ENCODE results near the gene IFNL3.
"Not testable (repeated sequence)": the region's sequence is repeated elsewhere in the genome, so short reads cannot be mapped to it uniquely, and the experiment has no call there.

IFNL3 gene

GRCh38 chr19:39252458-39252857 lies 7.7 kb upstream of the IFNL3 start:
- DNase-seq = peak; percentile 96

- peak; percentile 79 for DNase-seq
Measured at GRCh38 chr19:39251846-39252245, 7.0 kb upstream of the IFNL3 start.

DNA sequence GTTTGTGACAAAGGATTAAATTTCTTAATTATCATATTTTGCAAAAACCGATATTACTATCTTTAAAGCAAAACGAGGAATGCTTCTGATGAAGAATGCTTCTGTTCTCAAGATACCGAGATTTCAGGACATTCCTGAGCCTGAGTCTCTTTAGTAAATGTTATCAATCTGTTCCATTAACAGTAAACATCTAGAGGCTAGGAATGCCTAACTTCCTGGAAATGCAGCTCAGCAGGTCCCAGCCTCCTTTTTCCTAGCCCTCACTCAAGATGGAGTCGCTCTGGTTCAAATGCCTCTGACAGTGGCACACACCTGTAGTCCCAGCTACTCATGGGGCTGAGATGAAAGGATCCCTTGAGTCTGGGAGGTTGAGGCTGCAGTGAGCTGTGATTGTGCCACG lies 6.3 kb upstream of the IFNL3 start:
- DNase-seq = no peak

- DNase-seq = no peak
Measured at GRCh38 chr19:39248806-39249205, 4.0 kb upstream of the IFNL3 start, which contains the start of gene IFNL4. TSS of gene IFNL4 (minus strand) at chr19:39248856.

- peak; percentile 32 for DNase-seq
Measured at GRCh38 chr19:39247701-39248664, 3.2 kb upstream of the IFNL3 start.

DNA sequence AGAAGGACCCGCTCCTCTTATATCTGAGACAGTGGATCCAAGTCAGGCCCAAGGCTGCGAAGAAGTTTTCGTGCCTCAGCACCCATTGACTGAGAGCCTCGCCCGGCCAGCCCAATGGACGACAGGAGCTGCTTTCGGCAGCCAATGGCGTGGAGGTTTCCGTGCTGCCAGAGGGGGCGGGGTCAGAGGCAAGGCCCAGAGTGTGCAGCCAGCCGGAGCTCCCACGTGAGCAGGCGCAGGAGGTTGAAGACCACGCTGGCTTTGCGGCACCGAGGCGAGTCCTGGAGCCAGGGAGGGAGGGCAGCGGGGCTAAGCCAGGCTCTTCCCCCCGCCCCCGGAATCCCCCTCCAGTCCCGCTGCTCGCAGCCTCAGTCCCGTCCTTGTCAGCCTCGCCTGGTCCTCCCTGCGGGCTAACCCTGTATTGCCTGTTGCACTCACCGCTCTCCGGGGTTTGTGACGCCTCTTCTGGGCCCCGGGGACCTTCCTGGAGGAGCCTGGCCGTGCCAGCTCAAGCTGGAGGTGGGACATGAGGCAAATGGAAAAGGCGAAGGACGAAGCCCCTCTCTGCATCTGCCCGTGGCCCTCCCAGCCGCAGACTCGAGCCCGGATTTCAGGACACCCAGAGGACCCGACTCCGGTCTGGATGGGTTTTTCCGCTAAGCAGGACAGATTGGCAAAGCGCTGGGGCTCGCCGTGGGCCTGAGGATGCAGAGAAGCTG lies 2.3 kb upstream of the IFNL3 start:
- DNase-seq = peak; percentile 34

DNA sequence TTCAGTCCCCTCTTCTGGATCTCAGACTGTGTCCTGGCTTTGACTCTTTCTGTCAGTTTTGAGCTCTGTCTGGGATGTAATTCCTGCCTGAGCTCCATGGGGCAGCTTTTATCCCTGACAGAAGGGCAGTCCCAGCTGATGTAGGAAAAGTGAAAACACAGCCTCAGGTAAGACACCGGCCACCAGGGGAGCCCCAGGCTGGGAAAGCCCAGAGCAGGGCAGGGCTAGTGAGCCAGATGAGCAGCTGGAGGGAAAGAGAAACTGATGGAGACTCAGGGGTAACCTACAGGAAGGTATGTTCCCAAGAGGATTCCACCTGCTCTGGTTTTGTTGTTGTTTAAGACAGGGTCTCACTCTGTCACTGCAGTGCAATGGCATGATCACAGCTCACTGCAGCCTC lies 360 bp upstream of the IFNL3 start:
- DNase-seq = not testable (repeated sequence)

- DNase-seq = not testable (repeated sequence)
Measured at GRCh38 chr19:39243741-39244140, 1.1 kb downstream of the IFNL3 start.

DNA sequence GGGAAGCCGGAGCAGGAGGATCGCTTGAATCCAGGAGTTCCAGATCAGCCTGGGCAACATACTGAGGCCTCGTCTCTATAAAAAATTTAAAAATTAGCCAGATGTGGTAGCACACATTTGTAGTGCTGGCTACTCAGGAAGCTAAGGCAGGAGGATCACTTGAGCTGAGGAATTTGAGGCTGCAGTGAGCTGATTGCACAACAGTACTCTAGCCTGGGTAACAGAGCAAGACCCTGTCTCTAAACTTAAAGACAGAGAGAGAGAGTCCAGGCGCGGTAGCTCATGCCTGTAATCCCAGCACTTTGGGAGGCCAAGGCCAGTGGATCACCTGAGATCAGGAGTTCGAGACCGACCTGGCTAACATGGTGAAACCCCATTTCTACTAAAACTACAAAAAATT lies 4.4 kb downstream of the IFNL3 start:
- DNase-seq = no peak

DNA sequence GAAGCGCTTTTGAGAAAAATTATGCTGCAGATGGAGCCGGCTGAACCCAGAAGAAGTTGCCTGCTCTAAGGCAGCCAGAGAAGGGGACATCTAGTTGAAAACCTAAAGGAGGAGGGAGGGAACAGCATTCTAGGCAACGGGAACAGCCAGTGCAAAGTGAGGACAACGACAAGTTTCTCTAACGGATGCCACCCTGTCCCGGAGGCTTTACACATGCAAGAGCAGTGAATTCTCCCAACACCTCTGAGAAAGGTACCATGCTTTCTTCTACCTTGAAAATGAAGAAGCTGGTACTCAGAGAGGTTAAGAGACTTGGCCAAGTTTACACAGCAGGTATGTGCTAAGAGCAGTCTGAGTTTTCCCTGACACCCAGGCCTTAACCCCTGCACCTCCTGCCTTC lies 5.9 kb downstream of the IFNL3 start:
- no peak for DNase-seq

- no peak for DNase-seq
Measured at GRCh38 chr19:39238209-39238608, 6.6 kb downstream of the IFNL3 start.

- no peak for DNase-seq
Measured at GRCh38 chr19:39237200-39238184, 7.3 kb downstream of the IFNL3 start.

- no peak for DNase-seq
Measured at GRCh38 chr19:39236527-39236926, 8.3 kb downstream of the IFNL3 start.

GRCh38 chr19:39232708-39233107 lies 12.1 kb downstream of the IFNL3 start:
- no peak for DNase-seq

DNA sequence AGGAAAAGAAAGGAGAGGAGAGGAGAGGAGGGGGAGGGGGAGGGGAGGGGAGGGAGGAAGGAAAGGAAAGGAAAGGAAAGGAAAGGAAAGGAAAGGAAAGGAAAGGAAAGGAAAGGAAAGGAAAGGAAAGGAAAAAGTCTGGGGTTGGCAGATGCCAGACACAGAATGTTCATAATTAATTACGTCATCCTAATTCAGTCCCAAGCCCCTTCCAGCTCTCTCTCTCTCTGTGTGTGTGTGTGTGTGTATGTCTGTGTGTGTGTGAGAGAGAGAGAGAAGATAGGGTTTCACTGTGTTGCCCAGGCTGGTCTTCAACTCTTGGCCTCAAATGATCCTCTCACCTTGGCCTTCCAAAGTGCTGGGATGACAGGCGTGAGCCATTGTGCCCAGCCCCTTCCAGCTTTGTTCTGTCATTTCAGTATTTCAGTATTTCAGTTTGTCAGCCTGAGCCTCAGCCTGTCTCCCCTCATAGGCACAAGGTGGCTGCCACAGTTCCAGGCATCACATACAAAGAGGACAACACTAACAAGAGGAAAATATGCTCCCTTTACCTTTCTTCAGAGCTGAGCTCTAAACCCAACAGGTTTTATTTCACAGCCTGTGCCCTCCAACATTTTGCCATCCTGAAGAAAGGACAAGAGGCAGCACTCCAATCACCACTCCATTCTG lies 14.6 kb downstream of the IFNL3 start:
- no peak for DNase-seq

DNA sequence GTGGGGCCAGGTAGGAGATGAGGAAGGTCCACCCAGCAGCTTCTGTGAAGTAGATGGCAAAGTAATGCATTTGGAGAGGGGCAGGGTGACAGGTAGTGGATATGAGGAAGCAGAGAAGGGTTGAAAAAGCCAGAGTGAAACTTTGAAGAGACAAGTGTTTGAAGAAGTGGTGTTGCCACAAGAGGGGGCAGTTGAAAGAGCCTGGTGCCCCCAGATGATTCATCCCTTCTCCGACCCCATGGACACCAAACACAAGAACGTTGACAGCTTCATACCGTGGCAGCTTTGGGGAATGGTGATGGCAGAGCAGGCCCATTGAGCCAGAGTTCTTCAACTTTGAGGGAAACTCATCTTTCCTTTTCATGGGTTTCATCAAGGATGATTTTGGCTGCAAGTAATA lies 19.9 kb downstream of the IFNL3 start:
- peak; percentile 42 for DNase-seq

GRCh38 chr19:39223703-39224279 lies 21.0 kb downstream of the IFNL3 start:
- peak; percentile 19 for DNase-seq

DNA sequence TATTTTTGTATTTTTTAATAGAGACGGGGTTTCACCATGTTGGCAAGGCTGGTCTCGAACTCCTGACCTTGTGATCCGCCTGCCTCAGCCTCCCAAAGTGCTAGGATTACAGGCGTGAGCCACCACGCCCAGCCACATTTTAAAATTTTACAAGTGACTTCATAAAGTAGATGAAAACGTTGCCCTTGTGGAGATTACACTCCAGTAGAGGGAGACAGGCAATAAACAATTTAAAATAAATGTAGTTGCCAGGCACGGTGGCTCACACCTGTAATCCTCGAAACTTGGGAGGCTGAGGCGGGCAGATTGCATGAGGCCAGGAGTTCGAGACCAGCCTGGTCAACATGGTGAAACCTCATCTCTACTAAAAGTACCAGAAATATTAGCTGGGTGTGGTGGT lies 25.7 kb downstream of the IFNL3 start:
- peak; percentile 11 for DNase-seq

DNA sequence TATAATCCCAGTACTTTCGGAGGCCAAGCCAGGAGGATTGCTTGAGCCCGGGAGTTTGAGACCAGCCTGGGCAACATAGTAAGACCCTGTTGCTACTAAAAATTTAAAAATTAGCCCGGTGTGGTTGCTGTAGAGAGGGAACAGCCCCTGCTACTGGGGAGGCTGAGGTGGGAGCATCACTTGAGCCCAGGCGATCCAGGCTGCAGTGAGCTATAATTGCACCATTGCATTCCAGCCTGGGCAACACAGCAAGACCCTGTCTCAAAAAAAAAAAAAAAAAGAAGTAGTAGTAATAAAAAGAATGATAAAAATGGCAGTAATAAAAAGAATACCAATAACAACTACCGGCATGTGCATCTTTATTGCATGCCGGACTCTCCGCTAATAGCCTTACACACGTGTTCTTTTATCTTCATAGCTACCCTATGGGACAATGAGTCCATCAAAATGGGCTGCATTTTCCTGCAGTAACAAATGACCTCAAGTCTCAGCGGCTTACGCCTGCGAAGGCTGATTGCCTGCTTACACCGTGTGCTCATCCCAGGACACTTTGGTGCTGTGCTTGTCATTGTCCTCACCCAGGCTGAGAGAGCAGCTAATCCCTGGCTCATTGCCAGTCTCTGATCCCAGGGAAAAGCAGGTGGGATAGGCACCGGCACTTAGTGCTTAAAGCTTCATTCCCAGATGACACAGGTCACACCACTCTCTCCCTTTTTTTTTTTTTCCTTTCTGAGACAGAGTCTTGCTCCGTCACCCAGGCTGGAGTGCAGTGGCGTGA lies 26.4 kb downstream of the IFNL3 start:
- DNase-seq = no peak

- DNase-seq = no peak
Measured at GRCh38 chr19:39217094-39217493, 27.7 kb downstream of the IFNL3 start.

DNA sequence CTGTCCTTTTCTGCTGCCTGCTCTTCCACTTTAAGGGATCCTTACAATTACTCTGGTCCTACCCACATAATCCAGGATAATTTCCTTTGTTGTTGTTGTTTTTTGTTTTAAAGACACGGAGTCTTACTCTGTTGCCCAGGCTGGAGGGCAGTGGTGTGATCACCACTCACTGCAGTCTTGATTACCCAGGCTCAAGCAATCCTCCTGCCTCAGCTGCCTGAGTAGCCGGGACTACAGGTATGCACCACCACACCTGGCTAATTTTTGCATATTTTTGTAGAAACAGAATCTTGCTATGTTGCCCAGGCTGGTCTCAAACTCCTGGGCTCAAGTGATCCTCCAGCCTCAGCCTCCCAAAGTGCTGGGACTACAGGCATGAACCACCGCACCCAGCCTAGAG lies 29.5 kb downstream of the IFNL3 start:
- not testable (repeated sequence) for DNase-seq

Measured in hematopoietic multipotent progenitor cell treated with erythropoietin and hydrocortisone succinate and interleukin-3 and kit ligand, for 8 days (in vitro differentiated cells).